SW 1271 (cell line): ENCODE measurements around the gene PTPRO.
"Not testable (repeated sequence)": the region's sequence is repeated elsewhere in the genome, so short reads cannot be mapped to it uniquely, and the experiment has no call there.

Experiments
- DNase-seq, 2 experiments: peaks; one replicate each; lab custom pipeline; 2025; lab: John Stamatoyannopoulos, UW

Gene PTPRO

DNA sequence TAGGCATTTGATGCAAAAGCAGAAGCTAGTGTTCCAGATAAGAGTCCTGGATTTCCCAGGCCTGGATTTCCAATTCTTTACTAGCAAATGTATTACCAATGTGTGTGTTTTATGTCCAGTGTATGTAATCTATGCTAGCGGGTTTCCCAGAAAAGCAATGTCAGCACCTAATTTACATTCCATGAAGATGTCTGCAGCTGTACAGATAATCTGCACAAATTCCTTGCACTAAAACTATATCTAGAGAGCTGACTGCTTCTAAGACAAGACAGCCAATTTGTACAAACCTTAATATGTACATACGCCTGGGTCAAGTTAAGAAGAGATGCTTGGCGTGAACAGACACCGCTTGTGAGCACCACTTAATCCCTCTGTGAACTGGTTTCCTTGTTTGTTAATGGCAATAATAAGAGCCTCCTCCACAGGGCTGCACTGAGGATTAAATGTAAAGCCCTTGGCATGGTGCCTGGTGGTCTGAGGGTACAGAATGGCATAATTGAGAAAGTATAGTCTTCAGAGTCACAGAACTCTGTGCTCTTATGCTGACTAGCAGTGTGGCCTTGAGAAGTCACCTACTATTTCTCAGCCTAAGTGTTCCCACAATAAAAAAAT is 281.3 kb downstream of the PTPRO start:
- no peak for DNase-seq

DNA sequence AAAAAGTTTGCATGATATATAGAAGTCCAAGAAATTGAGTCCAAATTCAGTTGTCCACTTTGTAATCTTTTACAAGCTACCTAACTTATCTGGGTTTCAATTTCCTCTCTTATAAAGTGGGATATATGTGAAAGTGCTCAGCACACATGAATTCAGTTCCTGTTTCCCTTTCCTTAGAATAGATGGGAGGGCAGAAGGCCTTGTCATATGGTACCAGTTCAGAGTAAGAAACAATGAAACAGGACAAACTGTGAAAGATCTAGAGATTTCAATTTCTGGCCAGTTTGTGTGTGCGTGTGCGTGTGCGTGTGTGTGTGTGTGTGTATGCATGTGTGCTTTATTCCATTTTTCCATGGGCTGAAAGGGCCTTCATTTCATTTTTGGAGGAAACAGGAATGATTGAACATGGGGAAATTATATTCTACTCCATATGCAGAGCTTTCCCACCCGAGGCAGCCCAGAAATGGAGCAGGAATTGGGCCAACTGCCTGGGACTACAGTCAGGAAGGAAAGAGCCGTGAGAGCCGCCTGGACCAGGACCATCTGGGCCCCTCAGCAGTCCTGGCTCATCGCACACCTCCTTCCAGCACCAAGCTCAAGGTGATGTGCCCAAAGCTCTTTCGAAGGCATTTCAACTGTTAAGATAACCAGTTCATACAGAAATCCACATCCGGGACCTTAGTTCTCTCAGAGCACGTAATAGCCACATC is 283.7 kb downstream of the PTPRO start:
- DNase-seq: no peak

DNA sequence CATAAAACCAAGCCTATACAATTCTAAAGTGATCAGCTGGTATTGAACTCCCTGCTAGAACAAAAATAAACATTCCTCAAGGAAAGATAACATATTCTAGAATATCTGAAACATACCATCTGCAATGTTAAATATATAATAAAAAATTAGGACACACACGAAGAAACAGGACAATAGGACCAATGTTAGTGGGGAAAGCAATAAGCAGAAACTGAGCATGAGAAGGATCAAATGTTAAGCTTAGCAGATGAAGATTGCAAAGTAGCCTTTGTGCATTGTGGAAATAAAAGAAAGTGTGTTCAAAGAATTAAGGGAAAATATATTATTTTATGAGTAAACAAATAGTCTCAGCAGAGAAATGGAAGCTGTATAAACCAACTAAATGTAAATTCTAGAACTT is 286.1 kb downstream of the PTPRO start:
- DNase-seq: no peak

DNA sequence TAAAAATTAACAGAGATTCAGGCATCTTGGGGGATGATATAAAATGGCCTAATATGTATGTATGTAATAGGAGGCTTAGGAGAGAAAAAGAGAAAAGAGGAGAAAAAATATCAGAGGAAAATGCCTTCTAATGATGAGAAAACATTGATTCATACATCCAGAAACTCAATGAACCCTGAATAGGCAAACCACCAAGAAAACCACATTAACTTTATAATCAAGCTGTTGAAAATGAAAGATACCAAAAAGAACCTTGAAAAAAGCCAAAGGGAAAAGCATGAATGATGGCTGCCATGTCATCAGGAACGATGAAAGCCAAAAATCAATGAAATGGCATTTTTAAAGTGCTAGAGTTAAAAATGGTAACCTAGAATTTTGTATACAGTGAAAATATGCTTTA is 286.6 kb downstream of the PTPRO start:
- DNase-seq: no peak

DNA sequence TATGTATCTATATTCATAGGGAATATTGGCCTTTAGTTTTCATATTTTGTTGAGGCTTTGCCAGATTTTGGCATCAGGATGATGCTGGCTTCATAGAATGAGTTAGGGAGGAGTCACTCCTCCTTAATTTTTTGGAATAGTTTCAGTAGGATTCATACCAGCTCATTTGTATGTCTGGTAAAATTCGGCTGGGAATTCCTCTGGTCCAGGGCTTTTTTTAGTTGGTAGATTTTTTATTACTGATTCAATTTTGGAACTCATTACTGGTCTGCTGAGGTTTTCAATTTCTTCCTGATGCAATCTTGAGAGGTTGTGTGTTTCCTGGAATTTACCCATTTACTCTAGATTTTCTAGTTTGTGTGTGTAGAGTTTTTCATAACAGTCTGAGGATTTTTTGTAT is 291.7 kb downstream of the PTPRO start:
- DNase-seq: no peak

DNA sequence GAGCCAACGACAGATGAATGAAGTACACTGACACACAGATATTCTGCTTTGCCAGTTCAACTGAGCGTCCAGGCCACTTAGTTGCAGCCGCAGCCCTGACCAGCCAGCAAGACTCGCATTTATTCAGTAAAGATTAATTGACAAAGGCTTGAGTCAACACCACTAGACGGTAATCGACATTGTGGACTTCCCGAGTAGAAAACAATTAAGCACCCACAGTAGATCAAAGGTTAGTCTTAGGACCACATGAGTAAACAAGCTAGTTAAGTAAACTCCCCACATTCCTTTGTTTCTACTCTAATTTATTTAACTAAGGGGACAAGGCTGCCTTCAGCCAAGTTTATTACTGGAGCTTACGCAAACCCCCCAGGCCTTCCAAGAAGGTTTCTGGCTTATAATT is 294.2 kb downstream of the PTPRO start:
- not testable (repeated sequence) for DNase-seq

DNA sequence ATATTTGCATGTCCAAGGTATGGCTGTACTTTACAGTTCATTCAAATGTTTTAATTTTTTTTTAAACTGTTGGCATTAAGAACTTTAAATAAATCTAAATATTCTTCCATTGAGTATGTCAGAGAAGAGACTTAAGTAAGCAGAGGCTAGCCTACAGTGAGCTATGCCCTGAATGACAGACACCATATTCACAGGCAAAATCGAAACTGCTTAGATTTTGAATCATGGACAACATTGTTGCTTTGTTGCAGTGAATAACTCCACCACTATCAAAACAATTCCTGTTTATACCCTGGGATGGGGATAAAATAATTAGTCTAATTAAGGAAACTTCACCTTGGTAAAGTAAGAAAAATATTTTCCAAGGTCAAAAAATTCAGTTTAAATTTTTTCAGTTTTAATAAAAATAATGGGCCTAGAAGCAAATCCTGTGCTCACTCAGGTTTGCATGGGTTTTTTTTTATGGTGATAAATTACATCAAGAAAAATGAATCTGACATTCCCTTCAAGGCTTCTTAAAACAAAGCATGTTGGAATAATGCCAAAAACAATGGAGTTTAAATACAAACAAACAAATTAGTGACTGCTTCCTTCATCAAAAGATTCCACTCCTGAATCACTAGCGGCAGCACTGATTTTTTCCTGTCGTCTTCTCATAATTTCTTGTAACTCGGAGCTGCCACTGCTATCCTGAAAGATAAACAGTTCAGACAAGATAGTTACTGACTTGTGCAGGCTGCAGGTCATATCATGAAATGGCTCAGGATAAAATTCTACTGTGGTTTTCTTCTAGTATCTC is 298.6 kb downstream of the PTPRO start:
- DNase-seq: no peak

DNA sequence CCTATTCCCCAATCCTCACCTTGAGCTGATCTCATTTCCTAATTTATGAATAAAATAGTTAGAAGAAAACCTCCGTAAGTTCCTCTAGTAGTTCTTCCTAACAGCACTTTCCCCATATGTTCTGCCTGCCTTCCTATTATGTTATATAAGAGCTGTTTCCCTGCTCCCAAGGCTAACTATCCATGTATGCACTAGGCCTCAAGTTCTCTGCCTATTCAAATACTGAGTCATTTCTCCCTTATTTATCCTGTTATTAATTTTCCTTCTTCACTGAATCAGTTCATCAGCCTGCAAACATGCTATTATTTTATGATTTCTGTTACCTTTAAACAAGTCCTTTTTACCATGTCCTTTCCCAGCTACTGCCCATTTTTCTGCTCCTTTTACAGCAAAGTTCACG is 302.8 kb downstream of the PTPRO start:
- DNase-seq: no peak

DNA sequence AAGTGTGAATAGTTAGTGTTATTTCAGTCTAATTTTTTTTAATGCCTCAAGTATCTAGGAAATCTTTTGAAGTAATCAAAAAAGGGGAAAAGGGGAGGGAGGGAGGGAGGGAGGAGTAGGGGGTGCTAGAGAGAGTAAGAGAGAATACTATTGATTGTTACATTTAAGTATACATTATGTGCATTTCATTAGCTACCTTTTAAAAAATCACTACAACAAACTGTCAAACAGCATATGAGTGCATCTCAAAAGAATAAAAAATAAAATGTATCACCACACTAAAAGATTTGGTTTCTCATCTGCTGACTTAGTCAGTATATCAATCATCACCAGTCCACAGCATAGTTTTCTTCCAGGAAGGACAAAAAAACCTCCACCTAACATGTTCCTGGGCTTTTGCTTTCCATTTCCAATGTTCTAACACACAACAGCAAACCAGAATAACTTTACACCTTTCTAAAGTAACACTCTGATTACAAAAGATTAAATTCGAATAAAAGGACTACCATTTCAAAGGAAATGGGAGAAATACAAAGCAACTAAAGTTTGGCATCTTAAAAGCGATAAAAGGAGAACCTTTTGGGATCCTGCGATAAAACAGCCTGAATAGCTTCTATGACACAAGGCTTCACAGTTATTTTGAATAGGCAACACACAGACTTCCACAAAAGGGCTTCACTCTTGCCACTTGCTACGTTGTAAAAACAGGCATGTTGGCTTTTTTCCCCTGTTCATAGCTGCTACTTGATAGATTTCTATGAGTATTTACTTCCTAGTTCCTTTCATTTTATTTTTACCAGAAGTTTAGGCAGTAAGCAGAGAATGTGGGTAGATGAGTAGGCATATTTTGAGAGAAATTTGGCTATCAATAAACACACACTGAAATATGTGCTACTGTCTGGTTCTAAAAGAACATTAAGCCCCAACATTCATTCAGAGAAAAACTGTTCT is 306.0 kb downstream of the PTPRO start:
- DNase-seq: peak in 1 of 2 experiments; percentile 48

DNA sequence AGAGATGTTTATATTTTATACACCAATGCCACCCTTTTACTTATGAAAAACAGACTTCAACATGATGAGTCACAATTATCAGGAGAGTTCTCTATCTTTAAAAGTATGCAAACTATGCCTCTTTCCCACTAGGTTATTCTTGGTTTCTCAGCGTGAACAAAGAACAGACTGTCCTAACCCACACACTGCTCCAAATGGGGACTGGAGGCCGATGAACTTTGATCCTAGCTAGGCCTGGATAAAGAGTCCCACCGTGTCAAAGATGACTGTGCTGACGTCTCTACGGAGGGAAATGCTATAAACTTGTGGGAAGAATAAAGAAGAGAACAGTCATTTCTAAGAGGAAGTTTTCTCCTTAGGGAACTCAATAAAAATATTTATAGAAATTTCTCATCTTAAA is 306.8 kb downstream of the PTPRO start:
- DNase-seq: peak; percentile 48 to 90

DNA sequence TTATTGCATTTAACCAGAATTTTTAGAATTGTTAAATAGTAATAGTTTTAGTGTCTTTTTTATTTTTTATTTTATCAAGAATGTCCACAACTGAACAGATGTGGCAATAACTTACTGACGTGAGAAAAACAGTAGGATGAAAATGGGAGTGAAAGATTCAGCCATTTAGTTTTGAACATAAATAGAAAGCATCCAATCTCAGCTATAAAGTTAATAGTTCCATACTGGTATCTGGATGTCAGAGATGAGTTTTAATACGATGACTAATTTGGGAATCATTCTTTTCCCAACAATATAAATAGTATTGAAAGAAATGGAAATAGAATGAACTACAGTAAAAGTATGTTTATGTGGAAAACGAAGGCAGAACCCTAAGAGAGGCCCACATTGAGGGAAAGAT is 307.5 kb downstream of the PTPRO start:
- DNase-seq: peak in 1 of 2 experiments; percentile 15

DNA sequence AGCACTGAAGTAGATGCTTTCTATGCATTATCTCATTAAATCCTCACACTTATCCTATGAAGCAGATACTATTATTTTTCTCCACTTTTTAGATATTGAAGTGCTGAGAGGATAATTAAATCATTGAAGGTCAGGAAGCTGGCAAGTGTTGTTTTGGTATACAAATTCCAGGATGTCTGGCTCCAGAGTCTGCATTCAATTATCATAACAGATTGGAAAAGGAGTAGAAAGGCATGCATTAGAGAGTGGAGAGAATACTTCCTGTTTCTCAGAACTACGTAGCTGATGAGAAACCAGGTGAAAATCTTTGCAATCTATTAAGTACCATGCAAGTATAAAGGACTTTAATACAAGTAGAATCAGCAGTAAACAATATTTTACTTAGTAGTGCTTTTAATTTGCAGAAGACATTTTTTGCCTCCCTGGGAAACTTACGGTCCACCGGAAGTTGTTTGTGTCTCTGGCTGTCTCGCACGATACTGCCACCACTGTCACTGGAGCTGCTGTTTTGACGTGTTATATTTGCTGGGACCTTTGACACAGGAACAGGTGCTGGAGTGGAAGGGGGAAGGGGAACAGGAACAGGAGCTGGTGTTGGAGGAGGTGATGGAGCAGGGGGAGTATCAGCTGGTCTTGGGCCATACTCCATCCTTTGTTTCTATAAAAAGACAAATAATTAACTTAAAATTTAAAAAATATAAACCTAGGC is 308.9 kb downstream of the PTPRO start:
- no peak for DNase-seq

DNA sequence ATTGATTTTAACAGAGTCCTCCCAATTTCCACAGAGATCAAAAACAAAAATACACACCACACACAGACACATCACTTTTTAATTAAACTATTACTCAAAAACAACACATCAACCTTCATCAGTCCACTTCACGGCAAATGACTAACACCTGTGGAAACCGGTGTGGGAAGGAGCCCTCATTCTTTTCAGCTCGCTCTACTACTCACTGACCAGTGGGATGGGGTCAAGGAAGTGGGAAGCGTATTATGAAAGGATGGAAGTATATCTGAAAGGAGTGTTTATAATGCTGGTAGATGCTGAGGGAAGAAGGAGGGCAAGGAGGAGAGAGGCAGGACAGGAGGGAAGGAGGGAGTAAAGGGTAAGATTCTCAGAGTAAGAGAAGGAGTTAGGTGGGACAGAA is 310.4 kb downstream of the PTPRO start:
- no peak for DNase-seq

DNA sequence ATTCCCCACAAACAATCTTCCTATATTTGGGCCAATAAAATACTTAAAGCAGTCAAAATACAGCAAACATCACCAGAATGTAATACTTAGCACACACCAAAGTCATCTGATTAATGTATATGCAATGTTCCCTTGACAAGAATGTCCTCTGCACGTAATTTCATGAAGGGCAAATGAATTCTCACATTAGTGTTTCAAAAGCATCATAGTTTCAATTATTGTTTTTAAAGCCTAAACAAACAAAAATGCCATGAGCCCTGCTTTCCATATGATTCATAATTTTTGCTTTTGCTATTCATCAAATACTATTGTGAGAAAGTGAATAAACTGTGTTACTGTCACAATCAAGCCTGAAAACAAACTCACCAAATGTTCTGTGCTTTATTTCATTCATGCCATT is 310.9 kb downstream of the PTPRO start:
- DNase-seq: no peak

DNA sequence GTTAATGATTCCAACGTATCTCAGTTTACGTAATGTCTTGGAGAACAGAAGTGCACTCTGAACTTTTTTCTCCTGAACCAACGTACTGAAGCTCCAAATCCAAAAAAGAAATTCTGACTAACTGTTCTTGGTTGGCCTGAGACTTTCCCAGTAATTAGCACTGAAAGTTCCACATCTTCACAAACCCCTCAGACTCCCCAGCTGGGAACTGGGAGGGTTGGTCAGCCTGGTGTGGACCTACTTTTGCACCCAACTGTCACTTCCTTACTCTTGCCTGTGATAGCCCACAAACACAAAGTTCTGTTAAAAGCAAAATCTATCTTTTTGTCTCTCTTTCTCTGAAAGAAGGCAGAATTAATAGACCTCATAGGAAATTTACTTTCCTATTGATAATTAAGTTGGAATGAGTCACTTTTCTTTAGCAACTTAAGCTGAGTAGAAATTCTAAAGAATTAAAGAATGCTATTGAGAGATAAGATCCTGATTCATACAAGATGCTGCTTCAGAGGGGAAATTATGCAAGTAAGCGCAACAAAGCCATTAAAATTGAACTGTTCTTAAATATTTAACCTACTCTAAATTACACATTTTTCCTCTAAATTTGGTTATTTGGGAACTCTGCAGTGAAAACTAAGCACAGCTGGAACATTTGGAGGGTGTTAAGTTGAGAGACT is 311.8 kb downstream of the PTPRO start:
- no peak for DNase-seq

DNA sequence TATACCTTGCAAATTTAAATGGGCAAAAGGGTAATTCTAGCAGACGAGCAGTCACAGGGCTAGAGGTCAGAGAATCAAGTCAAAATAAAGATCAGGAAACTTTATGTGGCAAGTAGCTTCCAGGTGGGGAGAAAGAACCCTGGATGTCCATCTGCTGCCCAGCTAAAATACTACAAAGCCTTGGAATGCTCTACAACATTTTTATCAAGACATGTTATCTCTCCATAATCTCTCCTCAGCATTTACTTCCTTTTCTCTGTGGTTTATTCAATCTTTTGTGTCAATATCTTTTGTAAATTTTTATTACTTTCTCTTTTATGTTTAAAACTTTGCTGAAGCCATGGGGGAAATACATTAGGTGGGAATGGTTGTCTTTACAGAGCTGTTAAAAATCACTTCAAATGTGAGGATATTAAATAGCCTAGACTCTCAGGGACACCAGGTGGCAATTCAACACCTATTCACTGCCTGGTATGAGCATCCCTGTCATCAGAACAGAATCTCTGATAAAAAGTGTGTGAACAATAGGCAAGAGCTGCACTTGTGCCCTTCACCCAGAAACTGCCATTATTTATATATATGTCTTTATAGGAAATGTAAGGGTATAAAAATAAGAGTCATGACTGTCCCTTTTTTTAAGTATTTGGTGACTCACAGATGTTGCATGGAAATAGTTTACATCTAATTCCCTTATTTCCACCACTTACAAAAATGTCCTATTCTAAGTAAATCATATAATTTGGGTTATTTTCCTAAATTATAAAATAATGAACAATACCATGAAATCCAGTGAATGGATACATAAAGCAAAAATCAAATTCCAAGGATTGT is 314.0 kb downstream of the PTPRO start:
- DNase-seq: no peak

DNA sequence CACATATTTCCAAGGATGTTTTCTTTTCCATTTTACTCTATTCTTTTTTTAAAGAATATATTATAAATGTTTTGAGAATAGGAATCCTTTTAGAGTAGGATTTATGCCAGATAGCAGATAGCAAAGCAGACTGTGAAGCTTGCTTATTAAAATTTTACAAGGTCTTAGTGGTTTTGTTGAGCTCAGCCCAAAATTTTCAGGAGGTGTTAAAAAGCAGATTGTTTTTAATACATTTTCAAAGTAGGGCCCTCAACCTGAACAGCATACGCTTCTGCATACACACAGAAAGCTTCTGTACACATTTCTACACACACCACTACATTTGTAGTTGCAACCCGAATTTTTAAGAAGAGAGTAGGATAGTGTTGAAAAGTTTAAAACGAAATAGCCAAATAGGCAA is 315.9 kb downstream of the PTPRO start:
- DNase-seq: no peak

DNA sequence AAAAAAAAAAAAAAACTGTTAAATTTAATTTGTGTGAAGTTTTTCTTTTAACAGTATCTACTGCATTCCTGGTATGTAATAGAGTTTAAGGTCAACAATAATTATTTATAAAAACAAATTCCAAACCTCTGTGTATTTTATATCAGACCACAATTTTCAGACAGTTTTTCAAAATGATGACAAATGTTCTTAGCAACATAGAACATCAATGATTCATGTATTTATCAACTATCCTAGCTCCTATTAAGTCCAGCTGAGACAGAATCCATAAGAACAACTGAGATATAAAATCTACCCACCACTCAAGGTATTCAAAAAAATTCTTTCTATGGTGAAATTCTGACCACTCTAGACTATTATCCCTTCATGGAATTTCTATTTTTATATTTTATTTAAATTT is 322.4 kb downstream of the PTPRO start:
- no peak for DNase-seq

DNA sequence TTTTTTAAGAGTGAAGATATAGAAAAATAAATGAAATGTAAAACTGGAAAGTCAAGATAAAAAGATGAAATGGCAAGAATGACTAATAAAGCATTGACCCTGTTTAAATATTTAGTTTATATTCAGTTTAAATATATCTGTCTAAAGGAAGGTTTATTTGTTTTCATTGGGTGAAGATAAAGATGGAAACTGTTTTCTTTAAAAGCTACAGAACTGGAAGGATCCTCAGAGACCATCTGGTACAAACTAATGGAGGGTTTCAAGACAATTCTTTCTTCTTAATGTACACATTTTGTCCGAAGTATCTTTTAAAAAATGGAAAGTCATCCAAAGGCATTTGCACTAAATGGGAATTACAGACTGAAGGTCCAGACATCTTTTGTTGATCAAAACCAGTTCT is 324.3 kb downstream of the PTPRO start:
- DNase-seq: no peak
